IMR-90 (cell line): ENCODE data around the gene GNG12. TPM values are rescaled to one million over a fixed set of nuclear protein-coding genes. Genes with fewer than 3 reads are reported as not detected.

Experiments
- ATAC-seq: fragments of 200-7000 bp; cut with Tn5 transposase; 2 replicates; pipeline ENCODE4 v1.9.1; 2020; ENCODE audit warnings: low read depth, mild to moderate bottlenecking, moderate library complexity
- BruUV-seq: library from RNA; stranded (reverse); fragments of 400-500 nt; replicated peaks from 2 replicates; lab custom pipeline; 2021; lab: Mats Ljungman, UMichigan
- CTCF ChIA-PET: fragments of 300-600 bp; formaldehyde crosslinking; extraction: SDS; loops from one replicate; lab custom pipeline; 2021; ENCODE audit warnings: antibody characterized with exemption; lab: Yijun Ruan, JAX
- POLR2A ChIA-PET: fragments of 300-600 bp; sonication (Branson Sonifier 250); formaldehyde crosslinking; loops from one replicate; lab custom pipeline; 2022; ENCODE audit warnings: antibody characterized with exemption; ENCODE audit not compliant: unreplicated experiment; lab: Charles Lee
- DNase-seq: peaks from one replicate; pipeline ENCODE4 v3.0.0; 2013
- H2AFZ ChIP-seq: replicated peaks from 2 replicates; pipeline ENCODE3; 2013; ENCODE audit warnings: low read length, mild to moderate bottlenecking; ENCODE audit not compliant: poor library complexity
- H2AK5ac ChIP-seq: 2 replicates; pipeline ENCODE4 v1.6.1; 2013; ENCODE audit warnings: low read depth, low read length, inconsistent platforms
- H2AK9ac ChIP-seq: replicated peaks from 2 replicates; pipeline ENCODE3; 2013; ENCODE audit warnings: mild to moderate bottlenecking, low read depth, low read length, moderate library complexity; ENCODE audit not compliant: poor library complexity
- H2BK120ac ChIP-seq: 2 replicates; pipeline ENCODE4 v1.6.1; 2013; ENCODE audit warnings: low read depth, low read length, inconsistent platforms
- H2BK15ac ChIP-seq: 3 replicates; pipeline ENCODE4 v1.6.1; 2013; ENCODE audit warnings: low read depth, low read length, inconsistent platforms
- H2BK20ac ChIP-seq: 2 replicates; pipeline ENCODE4 v1.6.1; 2013; ENCODE audit warnings: low read depth, mild to moderate bottlenecking, inconsistent platforms, low read length, moderate library complexity
- H2BK5ac ChIP-seq: 2 replicates; pipeline ENCODE4 v1.6.1; 2013; ENCODE audit warnings: mild to moderate bottlenecking, low read depth, low read length, inconsistent platforms; ENCODE audit not compliant: poor library complexity, severe bottlenecking
- H3K14ac ChIP-seq: replicated peaks from 2 replicates; pipeline ENCODE4 v1.6.1; 2013; ENCODE audit warnings: low read depth, low read length, inconsistent platforms
- H3K18ac ChIP-seq: 2 replicates; pipeline ENCODE4 v1.6.1; 2013; ENCODE audit warnings: low read depth, low read length, control low read depth
- H3K23ac ChIP-seq: 2 replicates; pipeline ENCODE4 v1.6.1; 2013; ENCODE audit warnings: low read depth, low read length, inconsistent platforms
- H3K27ac ChIP-seq: 2 replicates; pipeline ENCODE4 v1.5.1; 2013; ENCODE audit warnings: mild to moderate bottlenecking, control low read depth, low read length; ENCODE audit not compliant: insufficient read depth
- H3K27me3 ChIP-seq: 2 replicates; pipeline ENCODE4 v1.6.1; 2013; ENCODE audit warnings: low read length; ENCODE audit not compliant: control insufficient read depth, insufficient read depth
- H3K36me3 ChIP-seq: 2 replicates; pipeline ENCODE4 v1.6.1; 2013; ENCODE audit warnings: low read length, mixed read lengths; ENCODE audit not compliant: control insufficient read depth, insufficient read depth
- H3K4ac ChIP-seq: 2 replicates; pipeline ENCODE4 v1.6.1; 2013; ENCODE audit warnings: low read depth, low read length, inconsistent platforms
- H3K4me1 ChIP-seq: 2 replicates; pipeline ENCODE4 v1.6.1; 2013; ENCODE audit warnings: low read length, mixed read lengths; ENCODE audit not compliant: control insufficient read depth, insufficient read depth
- H3K4me2 ChIP-seq: 2 replicates; pipeline ENCODE4 v1.6.1; 2013; ENCODE audit warnings: low read depth, mild to moderate bottlenecking, control low read depth, low read length, moderate library complexity
- H3K4me3 ChIP-seq: 2 replicates; pipeline ENCODE4 v1.5.1; 2013; ENCODE audit warnings: low read depth, mild to moderate bottlenecking, control low read depth, low read length, moderate library complexity; ENCODE audit not compliant: insufficient read depth
- H3K56ac ChIP-seq: 2 replicates; pipeline ENCODE4 v1.6.1; 2013; ENCODE audit warnings: low read length, inconsistent platforms; ENCODE audit not compliant: insufficient read depth; ENCODE audit errors: extremely low read depth
- H3K79me1 ChIP-seq, 2 experiments: 2 replicates each; pipeline ENCODE4 v1.6.1; 2013; ENCODE audit warnings: low read length in 2 of 2, inconsistent platforms in 1 of 2, low read depth in 1 of 2
- H3K9ac ChIP-seq: 2 replicates; pipeline ENCODE4 v1.6.1; 2013; ENCODE audit warnings: low read depth, low read length, control low read depth
- H3K9me1 ChIP-seq: 2 replicates; pipeline ENCODE4 v1.6.1; 2013; ENCODE audit warnings: low read length, inconsistent platforms; ENCODE audit not compliant: insufficient read depth
- H3K9me3 ChIP-seq: 2 replicates; pipeline ENCODE4 v1.6.1; 2013; ENCODE audit warnings: low read length; ENCODE audit not compliant: control insufficient read depth, insufficient read depth
- H4K20me1 ChIP-seq: 2 replicates; pipeline ENCODE4 v1.6.1; 2013; ENCODE audit warnings: low read length, inconsistent platforms; ENCODE audit not compliant: insufficient read depth
- H4K5ac ChIP-seq: 2 replicates; pipeline ENCODE4 v1.6.1; 2013; ENCODE audit warnings: mild to moderate bottlenecking, low read depth, low read length, control low read depth
- H4K8ac ChIP-seq, 2 experiments: 2 replicates each; pipeline ENCODE4 v1.6.1; 2013; ENCODE audit warnings: low read depth in 2 of 2, low read length in 2 of 2, control low read depth in 1 of 2, inconsistent platforms in 1 of 2
- H4K91ac ChIP-seq: 2 replicates; pipeline ENCODE4 v1.6.1; 2013; ENCODE audit warnings: low read depth, low read length, inconsistent platforms; ENCODE audit not compliant: insufficient read depth
- CEBPB ChIP-seq: IDR thresholded peaks from 2 replicates; pipeline ENCODE4 v1.6.1; 2012; ENCODE audit warnings: low read depth, low read length, improper control_type of control experiment
- CHD1 ChIP-seq: IDR thresholded peaks from 2 replicates; pipeline ENCODE4 v1.6.1; 2012; ENCODE audit warnings: low read depth, low read length, improper control_type of control experiment
- CTCF ChIP-seq: conservative IDR thresholded peaks from 2 replicates; pipeline ENCODE4 v1.5.1; 2012; ENCODE audit warnings: mild to moderate bottlenecking, low read depth, low read length, improper control_type of control experiment
- ELK1 ChIP-seq: fragments of 150-350 bp; IDR thresholded peaks from 2 replicates; pipeline ENCODE4 v1.6.1; 2016; ENCODE audit warnings: low read depth, mild to moderate bottlenecking, low read length, moderate library complexity, borderline replicate concordance
- MXI1 ChIP-seq: IDR thresholded peaks from 2 replicates; pipeline ENCODE4 v1.6.1; 2012; ENCODE audit warnings: low read depth, mild to moderate bottlenecking, low read length, moderate library complexity, borderline replicate concordance
- RCOR1 ChIP-seq: IDR thresholded peaks from 2 replicates; pipeline ENCODE4 v1.6.1; 2012; ENCODE audit warnings: mild to moderate bottlenecking, low read length, improper control_type of control experiment; ENCODE audit not compliant: insufficient replicate concordance
- RFX5 ChIP-seq: IDR thresholded peaks from 2 replicates; pipeline ENCODE4 v1.8.0; 2012; ENCODE audit warnings: low read depth, mild to moderate bottlenecking, low read length, moderate library complexity
- USF2 ChIP-seq: fragments of 150-350 bp; IDR thresholded peaks from 2 replicates; pipeline ENCODE4 v1.6.1; 2017; ENCODE audit warnings: mild to moderate bottlenecking, antibody characterized with exemption, low read length, low read depth
- WGBS, 2 experiments: methylation state at CpG; one replicate each; pipeline versions ENCODE4 v1.1.5 to v1.1.7; 2013; ENCODE audit warnings: missing lambda C conversion rate in 2 of 2; ENCODE audit not compliant: insufficient read length in 1 of 2; ENCODE audit errors: extremely low coverage in 2 of 2; 5-methylcytosine and 5-hydroxymethylcytosine counted together
- dilution Hi-C: fragments of 300-500 bp; cut with HindIII; formaldehyde crosslinking; loops from one replicate; pipeline ENCODE4 v1.14.3; 2018; ENCODE audit warnings: low sequenced_read_pairs; ENCODE audit not compliant: unreplicated experiment
- in situ Hi-C: fragments of 300-500 bp; cut with MboI; formaldehyde crosslinking; loops from 3 replicates; pipeline ENCODE4 v1.14.3; 2019; ENCODE audit warnings: low sequenced_read_pairs, inconsistent platforms, mixed read lengths
- intact Hi-C: fragments of 100-400 bp; cut with micrococcal nuclease; formaldehyde crosslinking; loops from 2 replicates; pipeline ENCODE4 v1.10.0; 2022
- polyA plus RNA-seq, 3 experiments: library from polyadenylated mRNA; depleted of rRNA; stranded (reverse); fragments of >200 nt; gene quantifications; 2 replicates each; pipeline ENCODE4 v1.2.3, GENCODE V29; 2012; ENCODE audit warnings: low replicate concordance in 1 of 3
- total RNA-seq: library from RNA; depleted of rRNA; stranded (reverse); fragments of >200 nt; gene quantifications from 2 replicates; pipeline ENCODE4 v1.2.3, GENCODE V29; 2012

GNG12 gene
- total and polyA plus RNA-seq, 2 of the 4 experiments (the other 2 are of a cell fraction): 92.3 to 132 TPM

GRCh38 chr1:67784545-67785186 lies 48.6 kb downstream of the GNG12 start:
- H3K23ac ChIP-seq: no peak overlapping the region
- peaks cover 19% of the 10 kb centered on the region for H3K9me1 ChIP-seq
- H3K9ac ChIP-seq: no peak overlapping the region
- H3K18ac ChIP-seq: no peak overlapping the region
- no peak overlapping the region for H3K4ac ChIP-seq
- DNase-seq: peak; percentile 27
- H2AK9ac ChIP-seq: no peak overlapping the region
- H3K9me3 ChIP-seq: no peaks in the 10 kb centered on the region
- TF ChIP-seq USF2 (no peak), CHD1 (no peak), MXI1 (no peak), RCOR1 (no peak), CEBPB (peak; percentile 51; the same call in 1 of the 2 replicates), RFX5 (no peak), ELK1 (no peak), CTCF (no peak)
- no peak overlapping the region for H2BK120ac ChIP-seq
- no peak overlapping the region for H3K14ac ChIP-seq
- no peak overlapping the region for H2BK5ac ChIP-seq
- H4K8ac ChIP-seq: no peak overlapping the region
- no peak overlapping the region for H2BK20ac ChIP-seq
- H4K5ac ChIP-seq: no peak overlapping the region
- in situ Hi-C loops (no loop called here), dilution Hi-C loops (no loop called here), intact Hi-C loops (no loop called here)
- ATAC-seq: no peak
- no TSS peak for BruUV-seq
- CTCF ChIA-PET: no interaction called here
- peaks cover 29 to 73% of the 10 kb centered on the region in 2 experiments for H3K79me1 ChIP-seq
- no CpG with 5 or more reads among the region's 6 CpGs for WGBS, 2 experiments
- H2AK5ac ChIP-seq: no peak overlapping the region
- no peak overlapping the region for H3K27ac ChIP-seq
- no peaks in the 10 kb centered on the region for H3K36me3 ChIP-seq
- H3K4me1 ChIP-seq: peaks cover 13% of the 10 kb centered on the region
- H4K20me1 ChIP-seq: peaks cover 40% of the 10 kb centered on the region; the same call in 1 of the 2 replicates
- H3K56ac ChIP-seq: no peak overlapping the region
- H2BK15ac ChIP-seq: no peak overlapping the region
- no peaks in the 10 kb centered on the region for H3K27me3 ChIP-seq
- POLR2A ChIA-PET: no interaction called here
- no peak overlapping the region for H3K4me3 ChIP-seq
- H4K91ac ChIP-seq: no peak overlapping the region
- H3K4me2 ChIP-seq: no peak overlapping the region
- H2AFZ ChIP-seq: no peak overlapping the region
